ENCODE measurements around the gene OXER1. TPM values are rescaled to one million over a fixed set of nuclear protein-coding genes. Genes with fewer than 3 reads are reported as not detected.
A peak's percentile ranks its signal among the peaks of the same experiment; 100 is the strongest.

The OXER1 gene
- total RNA-seq, 2 experiments from 2014 or later: 0.14 to 0.23 TPM

GRCh38 chr2:42802150-42802549 is 38.2 kb upstream of the OXER1 start:
- POLR2A ChIA-PET: no interaction called here
- no peak overlapping the region for H3K27ac Mint-ChIP-seq
- CTCF ChIA-PET: no interaction called here
- H3K4me3 Mint-ChIP-seq: no peak overlapping the region
- peaks cover 9% of the 10 kb centered on the region for H3K4me1 Mint-ChIP-seq
- no peak for ATAC-seq
- no peaks in the 10 kb centered on the region for H3K9me3 Mint-ChIP-seq (ENCODE audit: low read depth)
- H3K36me3 Mint-ChIP-seq (ENCODE audit: low read depth): no peaks in the 10 kb centered on the region
- peaks cover 5% of the 10 kb centered on the region for H3K27me3 Mint-ChIP-seq
- DNase-seq: no peak
- intact Hi-C loops (cut with DNase I, micrococcal nuclease): no loop called here

- no peaks in the 10 kb centered on the region for H3K9me3 Mint-ChIP-seq (ENCODE audit: low read depth)
- POLR2A ChIA-PET: interaction anchor here (1.2 kb wide), 1 partner anchor 9 kb away, joined by 5 read pairs; no protein-coding TSS in a partner anchor
- CTCF ChIA-PET: interaction anchor here (1.6 to 1.9 kb wide), 2 partner anchors 9 to 12 kb away, joined by 6 to 14 read pairs; no protein-coding TSS in a partner anchor
- intact Hi-C loops (cut with DNase I, micrococcal nuclease): no loop called here
- H3K27me3 Mint-ChIP-seq: peaks cover 5% of the 10 kb centered on the region
- ATAC-seq (no peak), DNase-seq (no peak)
- H3K4me1 Mint-ChIP-seq: peaks cover 14% of the 10 kb centered on the region
- no peak overlapping the region for H3K27ac Mint-ChIP-seq
- H3K4me3 Mint-ChIP-seq: no peak overlapping the region
- H3K36me3 Mint-ChIP-seq (ENCODE audit: low read depth): no peaks in the 10 kb centered on the region
These were observed 37.4 kb upstream of the OXER1 start for GRCh38 chr2:42801381-42801780.

- intact Hi-C loops (cut with DNase I, micrococcal nuclease): no loop called here
- ATAC-seq (no peak), DNase-seq (no peak)
- Mint-ChIP-seq H3K4me1 (peaks cover 16% of the 10 kb centered on the region), H3K36me3 (ENCODE audit: low read depth) (no peaks in the 10 kb centered on the region), H3K9me3 (ENCODE audit: low read depth) (no peaks in the 10 kb centered on the region), H3K27me3 (peaks cover 5% of the 10 kb centered on the region), H3K27ac (no peak overlapping the region), H3K4me3 (no peak overlapping the region)
- POLR2A ChIA-PET: interaction anchor here (1.2 kb wide), 1 partner anchor 9 kb away, joined by 5 read pairs; no protein-coding TSS in a partner anchor
- CTCF ChIA-PET: interaction anchor here (1.0 to 1.9 kb wide), 3 partner anchors 9 to 289 kb away, joined by 3 to 14 read pairs (median 6); no protein-coding TSS in a partner anchor
These were observed 37.0 kb upstream of the OXER1 start for GRCh38 chr2:42800981-42801380.

GRCh38 chr2:42800461-42800962 is 36.6 kb upstream of the OXER1 start:
- intact Hi-C loops (cut with DNase I, micrococcal nuclease): no loop called here
- Mint-ChIP-seq H3K36me3 (ENCODE audit: low read depth) (no peaks in the 10 kb centered on the region), H3K4me1 (peaks cover 21% of the 10 kb centered on the region), H3K9me3 (ENCODE audit: low read depth) (no peaks in the 10 kb centered on the region), H3K27ac (no peak overlapping the region), H3K4me3 (no peak overlapping the region), H3K27me3 (peaks cover 4% of the 10 kb centered on the region)
- ChIA-PET POLR2A (interaction anchor here (1.2 kb wide), 1 partner anchor 10 kb away, joined by 5 read pairs; no protein-coding TSS in a partner anchor), CTCF (interaction anchor here (0.9 to 1.9 kb wide), 4 partner anchors 10 to 288 kb away, joined by 3 to 14 read pairs (median 4); no protein-coding TSS in a partner anchor)
- DNase-seq: no peak
- ATAC-seq: no peak

- H3K27ac Mint-ChIP-seq: no peak overlapping the region
- ATAC-seq (no peak), DNase-seq (no peak)
- peaks cover 4% of the 10 kb centered on the region for H3K27me3 Mint-ChIP-seq
- intact Hi-C loops (cut with DNase I, micrococcal nuclease): no loop called here
- CTCF ChIA-PET: interaction anchor here (0.9 to 1.9 kb wide), 3 partner anchors 10 to 288 kb away, joined by 3 to 14 read pairs (median 3); no protein-coding TSS in a partner anchor
- no peaks in the 10 kb centered on the region for H3K36me3 Mint-ChIP-seq (ENCODE audit: low read depth)
- H3K4me3 Mint-ChIP-seq: no peak overlapping the region
- H3K4me1 Mint-ChIP-seq: peaks cover 22% of the 10 kb centered on the region
- H3K9me3 Mint-ChIP-seq (ENCODE audit: low read depth): no peaks in the 10 kb centered on the region
- POLR2A ChIA-PET: interaction anchor here (0.7 to 1.2 kb wide), 2 partner anchors 11 to 95 kb away, joined by 3 to 5 read pairs; no protein-coding TSS in a partner anchor
These were observed 35.9 kb upstream of the OXER1 start for GRCh38 chr2:42799881-42800280.

GRCh38 chr2:42797281-42797680 is 33.3 kb upstream of the OXER1 start:
- H3K4me3 Mint-ChIP-seq: no peak overlapping the region
- H3K36me3 Mint-ChIP-seq (ENCODE audit: low read depth): no peaks in the 10 kb centered on the region
- no peak overlapping the region for H3K27ac Mint-ChIP-seq
- ChIA-PET POLR2A (interaction anchor here (2.3 kb wide), 1 partner anchor 13 kb away, joined by 8 read pairs; no protein-coding TSS in a partner anchor), CTCF (interaction anchor here (1.0 to 2.1 kb wide), 2 partner anchors 12 to 14 kb away, joined by 4 to 16 read pairs; no protein-coding TSS in a partner anchor)
- H3K4me1 Mint-ChIP-seq: peaks cover 33% of the 10 kb centered on the region
- no peak for DNase-seq
- H3K27me3 Mint-ChIP-seq: peaks cover 17% of the 10 kb centered on the region
- intact Hi-C loops (cut with DNase I, micrococcal nuclease): no loop called here
- H3K9me3 Mint-ChIP-seq (ENCODE audit: low read depth): no peaks in the 10 kb centered on the region
- ATAC-seq: no peak

- no peak overlapping the region for H3K4me3 Mint-ChIP-seq
These were observed 32.7 kb upstream of the OXER1 start for GRCh38 chr2:42796427-42797248.

GRCh38 chr2:42795841-42796301 is 31.9 kb upstream of the OXER1 start:
- peaks cover 1% of the 10 kb centered on the region for H3K36me3 Mint-ChIP-seq (ENCODE audit: low read depth)
- peaks cover 43% of the 10 kb centered on the region for H3K4me1 Mint-ChIP-seq
- intact Hi-C loops (cut with DNase I, micrococcal nuclease): no loop called here
- H3K27me3 Mint-ChIP-seq: peaks cover 30% of the 10 kb centered on the region
- ChIA-PET POLR2A (interaction anchor here (2.3 kb wide), 1 partner anchor 15 kb away, joined by 8 read pairs; no protein-coding TSS in a partner anchor), CTCF (interaction anchor here (0.6 to 2.1 kb wide), 4 partner anchors 15 to 41 kb away, joined by 3 to 16 read pairs (median 3); no protein-coding TSS in a partner anchor)
- H3K9me3 Mint-ChIP-seq (ENCODE audit: low read depth): no peaks in the 10 kb centered on the region
- no peak for ATAC-seq
- H3K4me3 Mint-ChIP-seq: no peak overlapping the region
- H3K27ac Mint-ChIP-seq: peak overlapping the region; percentile 18
- DNase-seq: no peak

More at GRCh38 chr2:42796427-42797248, 32.7 kb upstream of the OXER1 start:
- no peak for ATAC-seq
- peaks cover 1% of the 10 kb centered on the region for H3K36me3 Mint-ChIP-seq (ENCODE audit: low read depth)
- H3K27ac Mint-ChIP-seq: no peak overlapping the region
- no peak for DNase-seq
- CTCF ChIA-PET: interaction anchor here (0.6 to 2.1 kb wide), 4 partner anchors 14 to 42 kb away, joined by 3 to 16 read pairs (median 3); no protein-coding TSS in a partner anchor
- no peaks in the 10 kb centered on the region for H3K9me3 Mint-ChIP-seq (ENCODE audit: low read depth)
- POLR2A ChIA-PET: interaction anchor here (2.3 kb wide), 1 partner anchor 14 kb away, joined by 8 read pairs; no protein-coding TSS in a partner anchor
- H3K27me3 Mint-ChIP-seq: peaks cover 23% of the 10 kb centered on the region
- peaks cover 39% of the 10 kb centered on the region for H3K4me1 Mint-ChIP-seq
- intact Hi-C loops (cut with DNase I, micrococcal nuclease): no loop called here

GRCh38 chr2:42795275-42795674 is 31.3 kb upstream of the OXER1 start:
- peaks cover 1% of the 10 kb centered on the region for H3K36me3 Mint-ChIP-seq (ENCODE audit: low read depth)
- no peak overlapping the region for H3K27ac Mint-ChIP-seq
- no peaks in the 10 kb centered on the region for H3K9me3 Mint-ChIP-seq (ENCODE audit: low read depth)
- CTCF ChIA-PET: interaction anchor here (1.2 to 2.1 kb wide), 2 partner anchors 16 to 17 kb away, joined by 3 to 16 read pairs; no protein-coding TSS in a partner anchor
- ATAC-seq (no peak), DNase-seq (no peak)
- POLR2A ChIA-PET: interaction anchor here (2.3 kb wide), 1 partner anchor 15 kb away, joined by 8 read pairs; no protein-coding TSS in a partner anchor
- no peak overlapping the region for H3K4me3 Mint-ChIP-seq
- intact Hi-C loops (cut with DNase I, micrococcal nuclease): no loop called here
- H3K27me3 Mint-ChIP-seq: peaks cover 33% of the 10 kb centered on the region
- peaks cover 37% of the 10 kb centered on the region for H3K4me1 Mint-ChIP-seq

- intact Hi-C loops (cut with DNase I, micrococcal nuclease): no loop called here
- no peak for ATAC-seq
These were observed 30.5 kb upstream of the OXER1 start for GRCh38 chr2:42794271-42795046.

More at GRCh38 chr2:42794271-42795046, 30.5 kb upstream of the OXER1 start:
- no peak for DNase-seq
- ChIA-PET CTCF (no interaction called here), POLR2A (interaction anchor here (1.1 kb wide), 1 partner anchor 15 kb away, joined by 3 read pairs; no protein-coding TSS in a partner anchor)
- Mint-ChIP-seq H3K4me1 (peaks cover 37% of the 10 kb centered on the region), H3K9me3 (ENCODE audit: low read depth) (no peaks in the 10 kb centered on the region), H3K4me3 (no peak overlapping the region), H3K27me3 (peaks cover 33% of the 10 kb centered on the region), H3K27ac (no peak overlapping the region), H3K36me3 (ENCODE audit: low read depth) (peaks cover 1% of the 10 kb centered on the region)
